Heart left ventricle (tissue), 16 donors: ENCODE results near the gene PARP15. TPM values are rescaled to one million over a fixed set of nuclear protein-coding genes. Genes with fewer than 3 reads are reported as not detected.
"Not testable (repeated sequence)": the region's sequence is repeated elsewhere in the genome, so short reads cannot be mapped to it uniquely, and the experiment has no call there.

Experiments used
- ATAC-seq, 4 donors: fragments of 200-7000 bp; cut with Tn5 transposase; one replicate each; pipeline ENCODE4 v1.9.1; 2020 to 2022; ENCODE audit warnings: moderate library complexity in 4 of 4, mild to moderate bottlenecking in 3 of 4, moderate number of reproducible peaks in 1 of 4
- DNase-seq, 5 donors: peaks; one replicate each; pipeline ENCODE4 v3.0.0-alpha.2; 2020
- H3K27ac ChIP-seq, 12 donors: fragments of 200-600 bp; sonication (generic) in 4 of 12; one replicate each; pipeline versions ENCODE4 v1.5.0 to v1.8.0; 2016 to 2022; ENCODE audit warnings: mild to moderate bottlenecking in 2 of 12
- H3K27me3 ChIP-seq, 9 donors: fragments of 200-600 bp; sonication (generic) in 2 of 9; one replicate each; pipeline versions ENCODE4 v1.5.1 to v1.8.0; 2016 to 2022; ENCODE audit warnings: mild to moderate bottlenecking in 3 of 9
- H3K36me3 ChIP-seq, 9 donors: fragments of 200-600 bp; sonication (generic) in 2 of 9; one replicate each; pipeline versions ENCODE4 v1.5.0 to v1.8.0; 2018 to 2022; ENCODE audit warnings: mild to moderate bottlenecking in 2 of 9
- H3K4me1 ChIP-seq, 12 donors: fragments of 200-600 bp; sonication (generic) in 4 of 12; one replicate each; pipeline versions ENCODE4 v1.5.0 to v1.8.0; 2016 to 2022; ENCODE audit warnings: mild to moderate bottlenecking in 3 of 12
- H3K4me3 ChIP-seq, 12 donors: fragments of 200-600 bp; sonication (generic) in 4 of 12; one replicate each; pipeline versions ENCODE4 v1.5.0 to v1.8.0; 2017 to 2022; ENCODE audit warnings: mild to moderate bottlenecking in 9 of 12, moderate library complexity in 4 of 12
- H3K9me3 ChIP-seq, 12 donors: fragments of 200-600 bp; sonication (generic) in 4 of 12; one replicate each; pipeline versions ENCODE4 v1.5.0 to v1.8.0; 2016 to 2022; ENCODE audit warnings: mild to moderate bottlenecking in 1 of 12
- CTCF ChIP-seq, 12 donors: fragments of 200-600 bp; sonication (generic) in 4 of 12; IDR thresholded peaks; one replicate each; pipeline versions ENCODE4 v1.5.0 to v1.8.0; 2018 to 2022; ENCODE audit warnings: antibody characterized with exemption in 12 of 12, mild to moderate bottlenecking in 5 of 12
- POLR2A ChIP-seq, 2 donors: fragments of 450-650 bp; IDR thresholded peaks; one replicate each; pipeline ENCODE4 v1.6.1; 2017; ENCODE audit warnings: antibody characterized with exemption in 2 of 2, mild to moderate bottlenecking in 2 of 2, moderate library complexity in 2 of 2
- WGBS, 4 donors: extraction: QIAGEN DNeasy Blood & Tissue Kit in 2 of 4; methylation state at CpG; one replicate each; pipeline versions ENCODE4 v1.1.5 to v1.1.7; 2013 to 2018; 5-methylcytosine and 5-hydroxymethylcytosine counted together
- intact Hi-C, 10 donors: fragments of 100-400 bp; cut with DNase I; formaldehyde crosslinking; loops; one replicate each; pipeline versions ENCODE4 v1.11.1 to v1.14.2; 2022
- polyA plus RNA-seq, 2 donors: library from polyadenylated mRNA; stranded (reverse); fragments of 200-250 nt; gene quantifications; one replicate each; pipeline ENCODE4 v1.2.3, GENCODE V29; 2013
- total RNA-seq, 9 donors: library from RNA; depleted of rRNA in 2 of 9; stranded (reverse); fragments of >200 nt in 2 of 9; fragmentation: NEBNext Ultra II Directional in 3 of 9; extraction: Animal tissue kit (Norgen Biotek cat#: 25700) in 3 of 9; gene quantifications; one replicate each; pipeline versions ENCODE4 v1.1.0 to v1.2.4, GENCODE V29; 2016 to 2023
- donor health status: ischemic (EF 13 %, LVEDD 7.1; RV severe dilation, severe dysfunction).
- donor health status: healthy with polysubstance abuse.
- donor health status: DM: no; HTN: yes; CAD: no.
- donor health status: DM: no; HTN: no; CAD: no.
- donor health status: ischemic (EF 25% LVEDD 6.9; RV normal size, moderate dysfunction).
- donor health status: ischemic (EF 25% LVEDD 5.7; RV mildly dilated, moderate dysfunction).
- donor health status: healthy.
- donor health status: DM: yes; HTN: yes; CAD: no.
- donor health status: ischemic (EF 35%, LVEDD 5.7; RV mildly dilated, moderate dysfunction).
- donor health status: nonischemic (EF 11% LVEDD 7.7; RV severe dilation, severe dysfunction).
- donor health status: DM: yes; HTN: yes; CAD: no.
- donor health status: PGD.
- donor health status: ischemic (EF 29% LVEDD 5.4; RV normal size, mild dysfunction).
- donor health status: nonischemic (EF 23%, LVEDD 6.1; RV moderate dilation, normal function).

PARP15 gene
- total and polyA plus RNA-seq, 11 donors: 0.21 to 2.9 (median 0.67) TPM

- Histone ChIP-seq H3K4me3 (peak overlapping the region; percentile 66 to 98 (median 76)), H3K4me1 (peaks cover 0 to 64% (median 22%) of the 10 kb centered on the region in 12 donors), H3K27ac (peak overlapping the region; percentile 86 to 99 (median 94)), H3K36me3 (peaks cover 0 to 45% (median 38%) of the 10 kb centered on the region in 9 donors), H3K27me3 (no peaks in the 10 kb centered on the region), H3K9me3 (no peaks in the 10 kb centered on the region)
- intact Hi-C loops: loop anchor here in 6 of 10 donors (2.0 to 5.0 kb wide), 3 partner anchors 114 to 119 kb away; partner anchors contain the start of gene PARP14 (in 1 of the 6)
- TF ChIP-seq CTCF (IDR thresholded peaks at IDR 0.05) (no peak), POLR2A (IDR thresholded peaks at IDR 0.05) (no peak)
- ATAC-seq (peak in 1 of 4 donors; percentile 2), DNase-seq (no peak)
- 32 to 46% (median 41%) methylated on average over 5 of the region's 5 CpGs for WGBS, 4 donors
Observed at GRCh38 chr3:122562923-122563716, 14.3 kb upstream of the PARP15 start.

GRCh38 chr3:122563717-122564025 is 13.8 kb upstream of the PARP15 start:
- peaks cover 0 to 69% (median 22%) of the 10 kb centered on the region in 12 donors for H3K4me1 ChIP-seq
- WGBS, 4 donors: 30 to 39% (median 32%) methylated on average over 5 of the region's 5 CpGs

GRCh38 chr3:122564155-122564912 is 13.1 kb upstream of the PARP15 start, which contains the start of the genes DTX3L and PARP9:
Gene DTX3L (plus strand): TSS chr3:122564338. CDS start chr3:122564427, 89 bp downstream.
Gene PARP9 (minus strand): TSS chr3:122564300. CDS start chr3:122559620, 4,680 bp downstream.
- H3K27ac ChIP-seq: peak within 1 kb of the TSS; percentile 86 to 99 (median 94)
- ATAC-seq: peak; percentile 94 to 99 (median 99)
- no peaks in the 10 kb centered on the region for H3K27me3 ChIP-seq
- H3K36me3 ChIP-seq: peaks cover 0 to 45% (median 38%) of the 10 kb centered on the region in 9 donors
- 0 to 1% (median 0%) methylated on average over 41 to 56 of the region's 56 CpGs for WGBS, 4 donors
- peak within 1 kb of the TSS; percentile 66 to 98 (median 76) for H3K4me3 ChIP-seq
- H3K9me3 ChIP-seq: no peaks in the 10 kb centered on the region
- TF ChIP-seq POLR2A (IDR thresholded peaks at IDR 0.05) (peak in 1 of 2 donors; percentile 49), CTCF (IDR thresholded peaks at IDR 0.05) (no peak)
- peak; percentile 89 to 92 (median 90) for DNase-seq
- peaks cover 0 to 76% (median 22%) of the 10 kb centered on the region in 12 donors for H3K4me1 ChIP-seq
- intact Hi-C loops: loop anchor here in 5 of 10 donors (1.0 to 5.0 kb wide), 3 partner anchors 113 to 118 kb away; partner anchors contain the start of gene PARP14 (in 1 of the 5)

More at GRCh38 chr3:122563717-122564025, 13.8 kb upstream of the PARP15 start:
- TF ChIP-seq POLR2A (IDR thresholded peaks at IDR 0.05) (no peak), CTCF (IDR thresholded peaks at IDR 0.05) (no peak)
- peaks cover 0 to 45% (median 38%) of the 10 kb centered on the region in 9 donors for H3K36me3 ChIP-seq
- ATAC-seq (peak in 3 of 4 donors; percentile 10 to 19 (median 17)), DNase-seq (peak in 4 of 5 donors; percentile 20 to 37 (median 26))
- no peaks in the 10 kb centered on the region for H3K9me3 ChIP-seq
- intact Hi-C loops: loop anchor here in 7 of 10 donors (1.0 to 5.0 kb wide), 4 partner anchors 114 to 119 kb away; partner anchors contain the start of gene PARP14 (in 1 of the 7)
- peak overlapping the region; percentile 66 to 98 (median 76) for H3K4me3 ChIP-seq
- H3K27ac ChIP-seq: peak overlapping the region; percentile 86 to 99 (median 94)
- H3K27me3 ChIP-seq: no peaks in the 10 kb centered on the region

- intact Hi-C loops, ATAC-seq, H3K4me3 ChIP-seq, H3K9me3 ChIP-seq, H3K27me3 ChIP-seq, DNase-seq: not testable (repeated sequence)
- H3K4me1 ChIP-seq: peaks cover 0 to 69% (median 13%) of the 10 kb centered on the region in 12 donors
- peaks cover 0 to 77% (median 72%) of the 10 kb centered on the region in 9 donors for H3K36me3 ChIP-seq
- 96 to 98% (median 97%) methylated on average over 7 of the region's 7 CpGs for WGBS, 4 donors
- peak overlapping the region in 2 of 12 donors; percentile 57 to 58 for H3K27ac ChIP-seq
Observed at GRCh38 chr3:122568131-122568530, 9.3 kb upstream of the PARP15 start.
